Fibroblast of skin of abdomen (primary cell): ENCODE measurements around the gene ALPK1. TPM values are rescaled to one million over a fixed set of nuclear protein-coding genes. Genes with fewer than 3 reads are reported as not detected.
"Not testable (repeated sequence)": the region's sequence is repeated elsewhere in the genome, so short reads cannot be mapped to it uniquely, and the experiment has no call there.

Experiments used
- DNase-seq: peaks from one replicate; pipeline ENCODE4 v3.0.0-alpha.2; 2013
- polyA plus RNA-seq, 2 experiments: library from polyadenylated mRNA; unstranded; fragments of 120-200 nt; gene quantifications; one replicate each; pipeline ENCODE4 v1.2.1, GENCODE V29; 2013; ENCODE audit not compliant: insufficient read length in 2 of 2

The ALPK1 gene
- polyA plus RNA-seq (2013, experiment 1 of 2; ENCODE audit: insufficient read length): 9.8 TPM
- polyA plus RNA-seq (2013, experiment 2 of 2; ENCODE audit: insufficient read length): 10.5 TPM

DNA sequence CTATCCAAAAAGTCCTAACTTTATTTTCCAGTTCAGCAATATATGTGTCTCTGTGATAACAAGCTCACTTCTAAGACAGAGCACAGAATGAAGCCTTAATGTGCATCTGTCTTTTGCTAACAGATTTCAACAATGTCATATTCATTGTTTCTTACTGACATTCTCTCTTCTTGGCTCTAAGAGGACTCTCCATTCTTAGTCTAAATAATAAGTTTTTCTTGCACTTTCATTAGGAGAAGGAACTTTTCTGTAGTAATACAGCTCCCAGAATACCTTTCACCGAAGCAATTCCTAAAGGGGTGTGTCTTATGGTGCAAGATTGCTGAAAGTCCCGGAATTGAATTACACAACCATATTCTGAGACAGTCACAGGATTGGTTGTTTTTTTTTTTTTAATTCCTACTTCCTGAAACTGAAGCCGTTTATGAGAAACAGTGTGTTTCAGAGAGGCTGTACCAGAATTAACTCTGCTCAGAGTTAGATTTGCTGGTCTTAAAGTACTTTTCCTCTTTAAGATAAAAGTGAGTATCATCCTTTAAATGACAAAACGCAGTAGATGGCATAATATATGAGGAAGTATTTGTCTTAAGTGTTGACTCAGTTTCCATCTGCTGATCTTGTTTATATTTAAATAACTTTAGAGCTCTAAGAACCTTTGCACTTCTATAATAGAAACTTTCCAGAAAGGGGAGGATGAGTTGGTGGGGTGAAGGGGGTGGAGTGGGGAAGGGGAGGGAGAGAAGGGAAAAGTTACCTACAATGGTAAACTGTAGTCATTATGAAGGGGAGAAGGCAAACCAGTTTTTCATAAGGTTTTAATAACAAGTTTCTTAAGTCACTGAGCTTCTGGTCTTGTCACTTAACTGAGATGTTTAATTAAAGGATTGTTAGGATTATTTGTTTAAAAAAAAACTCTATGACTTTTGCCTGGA lies at the start of gene ALPK1:
Gene ALPK1, plus strand, starts transcription at position 421 of the 932 bp plus-strand sequence.
- peak; percentile 92 for DNase-seq

DNA sequence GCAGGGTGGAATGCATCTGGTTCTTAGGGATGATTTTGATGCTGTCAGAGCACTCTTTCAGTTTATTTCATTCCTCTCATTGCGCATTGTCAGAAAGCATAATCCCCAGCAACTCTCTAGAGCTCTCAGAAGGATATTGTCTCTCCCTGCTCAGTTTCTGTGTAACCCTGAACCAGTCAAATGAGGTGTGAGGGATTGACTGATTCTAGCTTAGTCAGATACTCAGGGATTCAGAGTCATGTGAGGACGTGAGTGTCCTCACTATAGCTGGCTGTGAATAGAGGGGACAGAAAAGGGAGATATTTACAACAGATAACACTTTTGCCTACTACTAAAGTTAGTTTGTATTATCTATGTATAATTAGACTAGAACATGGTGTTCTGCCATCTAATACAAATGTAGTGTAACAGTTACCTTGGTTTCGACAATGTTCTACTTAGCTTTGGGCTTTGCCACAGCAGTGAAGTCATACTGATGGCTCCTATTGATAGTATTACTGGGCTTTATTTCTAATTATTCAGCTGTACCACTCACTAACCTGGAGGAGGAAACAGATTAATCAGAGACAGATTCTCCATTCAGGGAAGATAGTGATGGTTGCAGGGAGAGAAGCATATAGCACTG lies 46.0 kb upstream of the ALPK1 start:
- no peak for DNase-seq

GRCh38 chr4:112252234-112252633 lies 44.9 kb upstream of the ALPK1 start:
- DNase-seq: no peak

GRCh38 chr4:112253382-112254000 lies 43.7 kb upstream of the ALPK1 start:
- DNase-seq: no peak

- no peak for DNase-seq
These were observed 40.1 kb upstream of the ALPK1 start for GRCh38 chr4:112257098-112257497.

DNA sequence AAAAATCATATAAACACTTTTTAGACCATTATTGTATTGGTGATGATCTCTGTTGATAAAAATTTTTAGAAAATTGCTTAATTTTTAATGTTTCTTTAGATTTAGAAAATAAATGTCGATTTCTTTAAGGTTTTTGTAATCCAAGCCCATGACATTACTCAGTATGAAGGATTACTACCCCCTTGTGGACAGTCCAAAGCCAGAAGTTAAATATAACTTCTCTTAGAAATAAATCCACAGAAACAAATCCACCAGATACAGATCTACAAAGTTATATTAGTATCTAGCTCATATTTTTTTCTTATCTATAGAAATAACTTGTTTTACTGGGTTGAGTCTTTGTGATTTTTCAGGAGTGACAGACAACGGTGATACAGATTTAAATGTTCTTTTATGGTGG lies 30.3 kb upstream of the ALPK1 start:
- DNase-seq: peak; percentile 15

DNA sequence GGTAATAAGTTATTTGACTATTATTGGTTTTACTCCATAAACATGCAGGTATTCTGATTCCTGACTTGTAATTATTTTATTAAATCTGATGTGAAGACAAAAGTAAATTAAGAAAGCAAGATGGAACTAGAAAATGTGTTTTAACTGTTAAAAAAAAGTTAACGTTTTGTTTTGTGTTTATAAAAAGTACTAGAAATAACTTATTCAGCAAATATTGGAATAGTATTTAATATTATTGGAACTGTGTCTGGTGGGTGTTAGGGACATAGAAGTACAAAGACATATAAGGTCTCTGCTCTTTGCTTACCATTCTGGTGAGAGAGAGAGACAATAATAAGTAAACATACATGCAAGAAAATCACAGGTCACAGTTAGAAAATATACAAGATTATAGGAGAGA lies 27.1 kb upstream of the ALPK1 start:
- no peak for DNase-seq

- peak; percentile 92 for DNase-seq
These were observed 26.3 kb upstream of the ALPK1 start for GRCh38 chr4:112270640-112271421.

DNA sequence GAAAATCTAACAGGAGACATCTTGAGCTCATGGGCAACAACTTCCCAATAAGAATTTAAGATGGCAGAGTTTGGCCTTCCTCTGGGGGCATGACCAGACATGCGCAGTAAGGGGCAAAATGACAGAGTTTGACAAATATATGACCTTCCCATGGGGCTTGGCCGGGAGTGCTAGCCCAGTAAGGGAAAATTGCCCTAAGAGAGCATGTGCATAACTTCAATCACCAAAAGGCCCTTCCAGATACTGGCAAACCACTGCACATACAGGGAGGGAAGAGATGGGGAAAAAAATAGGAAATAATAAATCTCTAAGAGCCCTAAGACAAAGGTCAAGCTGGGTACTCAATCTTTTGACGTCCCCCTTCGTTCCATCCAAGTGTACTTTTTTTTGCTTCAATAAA lies 24.9 kb upstream of the ALPK1 start:
- no peak for DNase-seq

GRCh38 chr4:112274959-112275358 lies 22.2 kb upstream of the ALPK1 start:
- DNase-seq: no peak

GRCh38 chr4:112276113-112276512 lies 21.1 kb upstream of the ALPK1 start:
- no peak for DNase-seq

- no peak for DNase-seq
These were observed 19.9 kb upstream of the ALPK1 start for GRCh38 chr4:112277220-112277619.

- no peak for DNase-seq
These were observed 19.3 kb upstream of the ALPK1 start for GRCh38 chr4:112277705-112278448.

DNA sequence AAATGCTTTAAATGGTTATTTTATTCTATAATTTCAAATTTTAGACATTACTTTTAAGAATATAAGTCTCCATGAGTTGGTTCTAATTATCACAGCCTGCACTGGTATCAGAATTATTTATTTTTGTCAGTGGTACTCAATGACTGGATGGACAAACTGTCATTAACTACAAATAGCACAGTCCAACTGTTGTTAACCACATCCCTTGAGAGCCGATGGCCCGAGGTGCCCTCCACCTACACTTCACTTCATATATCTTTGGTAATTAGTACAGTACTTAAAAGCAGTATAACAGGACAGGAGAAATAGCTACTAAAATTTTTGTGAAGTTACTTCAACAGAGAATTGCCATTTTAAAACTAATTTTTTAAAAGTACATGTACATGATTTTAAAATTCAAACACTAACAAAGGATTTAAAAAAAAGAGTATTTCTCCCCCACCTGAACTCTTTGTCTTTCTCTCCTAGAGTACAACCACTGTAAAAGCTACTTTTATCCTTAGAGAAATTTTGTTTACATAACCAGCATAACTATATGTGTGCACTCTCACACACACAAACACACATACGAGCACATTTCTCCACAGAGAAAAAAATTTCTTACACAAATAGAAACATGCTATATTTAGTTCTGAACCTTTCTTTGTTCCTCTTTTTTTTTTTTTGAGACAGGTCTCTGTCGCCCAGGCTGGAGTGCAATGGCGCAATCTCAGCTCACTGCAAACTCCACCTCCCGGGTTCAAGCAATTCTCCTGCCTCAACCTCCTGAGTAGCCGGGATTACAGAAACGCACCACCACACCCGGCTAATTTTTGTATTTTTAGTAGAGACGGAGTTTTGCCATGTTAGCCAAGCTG lies 17.9 kb upstream of the ALPK1 start:
- no peak for DNase-seq

GRCh38 chr4:112279882-112280315 lies 17.3 kb upstream of the ALPK1 start:
- peak; percentile 18 for DNase-seq

GRCh38 chr4:112280386-112281056 lies 16.6 kb upstream of the ALPK1 start:
- DNase-seq: no peak

- not testable (repeated sequence) for DNase-seq
These were observed 15.2 kb upstream of the ALPK1 start for GRCh38 chr4:112281895-112282398.

DNA sequence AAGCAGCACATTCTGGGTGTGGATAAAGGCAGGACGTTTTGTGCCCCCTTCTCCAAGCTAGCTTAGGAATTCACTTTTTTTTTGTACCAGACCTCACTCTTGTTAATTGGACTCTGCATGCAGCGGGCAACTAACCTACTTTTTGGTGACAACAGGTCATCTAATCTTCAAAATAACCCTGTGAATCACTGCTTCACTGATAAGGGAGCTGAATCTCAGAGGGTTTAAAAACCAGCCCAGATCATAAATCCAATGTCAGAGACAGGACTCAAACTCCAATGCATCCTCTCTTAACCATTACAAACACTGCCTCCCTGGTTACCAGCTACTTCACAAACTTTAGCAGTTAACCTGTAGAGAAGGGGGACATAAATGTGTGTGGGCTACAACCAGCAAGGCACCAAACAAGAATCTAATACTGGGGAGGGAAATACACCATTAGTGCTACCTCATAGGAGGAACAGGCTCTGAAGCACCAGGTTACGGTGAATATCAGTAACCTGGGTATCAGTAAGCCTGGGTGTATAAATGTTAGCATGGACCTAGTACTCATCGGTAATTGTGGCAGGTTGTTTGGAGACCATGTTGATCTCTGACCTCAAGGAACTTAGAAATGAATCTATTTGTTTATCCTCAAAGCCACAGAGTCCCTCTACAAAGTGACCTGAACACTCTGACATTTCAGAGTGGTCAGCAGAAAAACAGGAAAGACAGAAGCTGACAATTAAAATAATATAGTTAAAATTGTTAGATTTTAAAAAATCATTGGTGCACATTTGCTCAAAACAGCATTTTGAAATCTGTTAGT lies 14.1 kb upstream of the ALPK1 start:
- DNase-seq: no peak

GRCh38 chr4:112284166-112284565 lies 13.0 kb upstream of the ALPK1 start:
- peak; percentile 20 for DNase-seq
